ENCODE measurements around the gene ERH. TPM values are rescaled to one million over a fixed set of nuclear protein-coding genes. Genes with fewer than 3 reads are reported as not detected.

ERH gene
- total RNA-seq, 1 experiment from 2014 or later = 352 TPM

DNA sequence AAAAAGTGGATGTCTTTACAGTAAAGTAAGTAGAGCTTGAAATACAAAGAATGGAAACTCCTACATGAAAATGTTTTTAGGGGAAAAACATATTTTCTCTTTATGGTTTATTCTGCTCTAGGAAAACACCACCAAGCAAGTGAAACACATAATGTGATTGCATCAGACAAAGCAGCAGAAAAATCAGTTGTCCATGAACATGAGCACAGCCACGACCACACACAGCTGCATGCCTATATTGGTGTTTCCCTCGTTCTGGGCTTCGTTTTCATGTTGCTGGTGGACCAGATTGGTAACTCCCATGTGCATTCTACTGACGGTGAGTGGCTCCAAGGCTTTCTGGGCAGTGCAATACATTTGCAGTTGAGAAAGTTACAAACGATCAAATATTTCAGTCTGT is 43.8 kb upstream of the ERH start:
- no peak for TF ChIP-seq SP1 (IDR thresholded peaks at IDR 0.05; ENCODE audit: low read depth)
- TF ChIP-seq FOSL1 (IDR thresholded peaks at IDR 0.05; ENCODE audit: low read depth) = no peak
- no peak for TF ChIP-seq EGR1 (IDR thresholded peaks at IDR 0.05; ENCODE audit: low read depth)
- TF ChIP-seq YY1 (IDR thresholded peaks at IDR 0.05; ENCODE audit: extremely low read depth, insufficient replicate concordance, low read depth, low read length) = no peak
- no peak for TF ChIP-seq JUND (IDR thresholded peaks at IDR 0.05)
- no peak for TF ChIP-seq EZH2 (IDR thresholded peaks at IDR 0.05)
- TF ChIP-seq, protein P1, sequence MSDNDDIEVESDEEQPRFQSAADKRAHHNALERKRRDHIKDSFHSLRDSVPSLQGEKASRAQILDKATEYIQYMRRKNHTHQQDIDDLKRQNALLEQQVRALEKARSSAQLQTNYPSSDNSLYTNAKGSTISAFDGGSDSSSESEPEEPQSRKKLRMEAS (IDR thresholded peaks at IDR 0.05) = no peak
- no peak for TF ChIP-seq RAD21 (IDR thresholded peaks at IDR 0.05; ENCODE audit: low read depth)
- no peak for TF ChIP-seq EZH2phosphoT487 (IDR thresholded peaks at IDR 0.05; ENCODE audit: borderline replicate concordance)
- TF ChIP-seq, protein P2, sequence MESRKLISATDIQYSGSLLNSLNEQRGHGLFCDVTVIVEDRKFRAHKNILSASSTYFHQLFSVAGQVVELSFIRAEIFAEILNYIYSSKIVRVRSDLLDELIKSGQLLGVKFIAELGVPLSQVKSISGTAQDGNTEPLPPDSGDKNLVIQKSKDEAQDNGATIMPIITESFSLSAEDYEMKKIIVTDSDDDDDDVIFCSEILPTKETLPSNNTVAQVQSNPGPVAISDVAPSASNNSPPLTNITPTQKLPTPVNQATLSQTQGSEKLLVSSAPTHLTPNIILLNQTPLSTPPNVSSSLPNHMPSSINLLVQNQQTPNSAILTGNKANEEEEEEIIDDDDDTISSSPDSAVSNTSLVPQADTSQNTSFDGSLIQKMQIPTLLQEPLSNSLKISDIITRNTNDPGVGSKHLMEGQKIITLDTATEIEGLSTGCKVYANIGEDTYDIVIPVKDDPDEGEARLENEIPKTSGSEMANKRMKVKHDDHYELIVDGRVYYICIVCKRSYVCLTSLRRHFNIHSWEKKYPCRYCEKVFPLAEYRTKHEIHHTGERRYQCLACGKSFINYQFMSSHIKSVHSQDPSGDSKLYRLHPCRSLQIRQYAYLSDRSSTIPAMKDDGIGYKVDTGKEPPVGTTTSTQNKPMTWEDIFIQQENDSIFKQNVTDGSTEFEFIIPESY (IDR thresholded peaks at IDR 0.05; ENCODE audit: extremely low read depth, insufficient replicate concordance, low read length) = no peak
- no peak for TF ChIP-seq POLR2A (IDR thresholded peaks at IDR 0.05; ENCODE audit: borderline replicate concordance, extremely low read depth, insufficient read depth, insufficient read length)
- TF ChIP-seq SIN3A (IDR thresholded peaks at IDR 0.05; ENCODE audit: low read depth) = no peak
- TF ChIP-seq, protein P3, sequence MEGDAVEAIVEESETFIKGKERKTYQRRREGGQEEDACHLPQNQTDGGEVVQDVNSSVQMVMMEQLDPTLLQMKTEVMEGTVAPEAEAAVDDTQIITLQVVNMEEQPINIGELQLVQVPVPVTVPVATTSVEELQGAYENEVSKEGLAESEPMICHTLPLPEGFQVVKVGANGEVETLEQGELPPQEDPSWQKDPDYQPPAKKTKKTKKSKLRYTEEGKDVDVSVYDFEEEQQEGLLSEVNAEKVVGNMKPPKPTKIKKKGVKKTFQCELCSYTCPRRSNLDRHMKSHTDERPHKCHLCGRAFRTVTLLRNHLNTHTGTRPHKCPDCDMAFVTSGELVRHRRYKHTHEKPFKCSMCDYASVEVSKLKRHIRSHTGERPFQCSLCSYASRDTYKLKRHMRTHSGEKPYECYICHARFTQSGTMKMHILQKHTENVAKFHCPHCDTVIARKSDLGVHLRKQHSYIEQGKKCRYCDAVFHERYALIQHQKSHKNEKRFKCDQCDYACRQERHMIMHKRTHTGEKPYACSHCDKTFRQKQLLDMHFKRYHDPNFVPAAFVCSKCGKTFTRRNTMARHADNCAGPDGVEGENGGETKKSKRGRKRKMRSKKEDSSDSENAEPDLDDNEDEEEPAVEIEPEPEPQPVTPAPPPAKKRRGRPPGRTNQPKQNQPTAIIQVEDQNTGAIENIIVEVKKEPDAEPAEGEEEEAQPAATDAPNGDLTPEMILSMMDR (IDR thresholded peaks at IDR 0.05 in 2 of 3, conservative IDR thresholded peaks at IDR 0.05 in 1 of 3; ENCODE audit: borderline replicate concordance in 1 of 3, insufficient read depth in 1 of 3, low read depth in 2 of 3, low read length in 2 of 3) = no peak
- no peak for TF ChIP-seq CEBPB (IDR thresholded peaks at IDR 0.05; ENCODE audit: low read depth)
- TF ChIP-seq ZNF274 (IDR thresholded peaks at IDR 0.05; ENCODE audit: low read depth, low read length) = no peak
- TF ChIP-seq, protein P4, sequence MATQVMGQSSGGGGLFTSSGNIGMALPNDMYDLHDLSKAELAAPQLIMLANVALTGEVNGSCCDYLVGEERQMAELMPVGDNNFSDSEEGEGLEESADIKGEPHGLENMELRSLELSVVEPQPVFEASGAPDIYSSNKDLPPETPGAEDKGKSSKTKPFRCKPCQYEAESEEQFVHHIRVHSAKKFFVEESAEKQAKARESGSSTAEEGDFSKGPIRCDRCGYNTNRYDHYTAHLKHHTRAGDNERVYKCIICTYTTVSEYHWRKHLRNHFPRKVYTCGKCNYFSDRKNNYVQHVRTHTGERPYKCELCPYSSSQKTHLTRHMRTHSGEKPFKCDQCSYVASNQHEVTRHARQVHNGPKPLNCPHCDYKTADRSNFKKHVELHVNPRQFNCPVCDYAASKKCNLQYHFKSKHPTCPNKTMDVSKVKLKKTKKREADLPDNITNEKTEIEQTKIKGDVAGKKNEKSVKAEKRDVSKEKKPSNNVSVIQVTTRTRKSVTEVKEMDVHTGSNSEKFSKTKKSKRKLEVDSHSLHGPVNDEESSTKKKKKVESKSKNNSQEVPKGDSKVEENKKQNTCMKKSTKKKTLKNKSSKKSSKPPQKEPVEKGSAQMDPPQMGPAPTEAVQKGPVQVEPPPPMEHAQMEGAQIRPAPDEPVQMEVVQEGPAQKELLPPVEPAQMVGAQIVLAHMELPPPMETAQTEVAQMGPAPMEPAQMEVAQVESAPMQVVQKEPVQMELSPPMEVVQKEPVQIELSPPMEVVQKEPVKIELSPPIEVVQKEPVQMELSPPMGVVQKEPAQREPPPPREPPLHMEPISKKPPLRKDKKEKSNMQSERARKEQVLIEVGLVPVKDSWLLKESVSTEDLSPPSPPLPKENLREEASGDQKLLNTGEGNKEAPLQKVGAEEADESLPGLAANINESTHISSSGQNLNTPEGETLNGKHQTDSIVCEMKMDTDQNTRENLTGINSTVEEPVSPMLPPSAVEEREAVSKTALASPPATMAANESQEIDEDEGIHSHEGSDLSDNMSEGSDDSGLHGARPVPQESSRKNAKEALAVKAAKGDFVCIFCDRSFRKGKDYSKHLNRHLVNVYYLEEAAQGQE (IDR thresholded peaks at IDR 0.05; ENCODE audit: low read depth) = no peak
- TF ChIP-seq ZFX (IDR thresholded peaks at IDR 0.05) = no peak
- TF ChIP-seq POLR2AphosphoS5 (IDR thresholded peaks at IDR 0.05; ENCODE audit: low read depth, low read length) = no peak
- Histone ChIP-seq H3K4me1 (ENCODE audit: control insufficient read depth in 1 of 2, insufficient read depth in 2 of 2, low read length in 2 of 2) (peaks cover 0 to 6% of the 10 kb centered on the region in 2 experiments; a peak in 2 of 4 replicates), H3K9ac (ENCODE audit: low read length) (no peak overlapping the region), H2AFZ (ENCODE audit: low read depth, low read length, poor library complexity, severe bottlenecking) (no peak overlapping the region), H3K4me2 (ENCODE audit: low read length) (no peak overlapping the region), H3K4me3 (replicated peaks in 1 of 2; ENCODE audit: low read depth in 1 of 2, low read length in 2 of 2) (no peak overlapping the region), H4K20me1 (ENCODE audit: insufficient read depth) (0 out of 2 replicates have a peak, but pooled peaks cover 4% of the 10 kb centered on the region), H3K79me2 (ENCODE audit: insufficient read depth, low read length) (peaks cover 39% of the 10 kb centered on the region), H3K9me2 (ENCODE audit: insufficient read depth) (no peaks in the 10 kb centered on the region), H3K27me3 (ENCODE audit: insufficient read depth, low read length) (no peaks in the 10 kb centered on the region), H3K27ac (ENCODE audit: low read depth, low read length) (no peak overlapping the region), H3K36me3 (ENCODE audit: control insufficient read depth in 1 of 2, insufficient read depth in 2 of 2, low read length in 2 of 2) (peaks cover 0 to 5% of the 10 kb centered on the region in 2 experiments; a peak in 1 of 4 replicates), H3K9me3 (ENCODE audit: control insufficient read depth in 1 of 2, insufficient read depth in 1 of 2, low read depth in 1 of 2, low read length in 2 of 2) (no peaks in the 10 kb centered on the region)
- ATAC-seq = no peak
- ChIA-PET POLR2A (no interaction called here), RAD21 (ENCODE audit: low non-redundant PET in 1 of 2, low total read pairs in 2 of 2, uncharacterized antibody in 2 of 2, unreplicated experiment in 2 of 2) (no interaction called here), CTCF (no interaction called here)
- intact Hi-C loops (cut with micrococcal nuclease) = no loop called here
- no peak for DNase-seq (ENCODE audit: low read depth, low spot score)
- BruUV-seq (replicated peaks) = no TSS peak

Data from HCT116 (cell line).